GM21367 (cell line): ENCODE results near the gene FBXW10B.
"Not testable (repeated sequence)": the region's sequence is repeated elsewhere in the genome, so short reads cannot be mapped to it uniquely, and the experiment has no call there.

ENCODE experiments used
- ATAC-seq: cut with Tn5 transposase; IDR thresholded peaks from one replicate; pipeline ENCODE4 v1.9.1; 2021; ENCODE audit not compliant: unreplicated experiment

FBXW10B gene

DNA sequence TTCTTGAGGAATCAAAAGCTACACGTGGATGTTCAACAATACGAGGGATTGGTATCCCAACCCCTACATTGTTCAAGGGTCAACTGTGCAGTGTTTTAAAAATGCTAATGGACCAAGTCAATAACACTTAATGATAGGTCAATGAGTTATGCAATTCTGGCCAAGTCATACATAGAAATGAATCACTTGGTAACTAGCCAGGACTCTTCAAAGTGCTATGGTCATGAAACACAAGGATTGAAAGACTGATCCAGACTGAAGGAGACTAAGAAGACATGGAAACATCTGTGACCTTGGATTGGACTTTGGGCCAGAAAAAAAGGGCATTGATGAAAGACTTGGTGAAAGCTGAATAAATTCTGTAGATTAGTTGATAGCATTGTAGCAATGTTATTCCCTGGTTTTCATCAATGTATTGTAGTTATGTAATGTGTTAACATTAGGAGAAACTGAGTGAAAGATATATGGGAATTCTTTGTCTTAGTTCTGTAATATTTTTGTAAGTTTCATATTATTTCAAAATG is 11.5 kb upstream of the FBXW10B start:
- ATAC-seq = not testable (repeated sequence)

DNA sequence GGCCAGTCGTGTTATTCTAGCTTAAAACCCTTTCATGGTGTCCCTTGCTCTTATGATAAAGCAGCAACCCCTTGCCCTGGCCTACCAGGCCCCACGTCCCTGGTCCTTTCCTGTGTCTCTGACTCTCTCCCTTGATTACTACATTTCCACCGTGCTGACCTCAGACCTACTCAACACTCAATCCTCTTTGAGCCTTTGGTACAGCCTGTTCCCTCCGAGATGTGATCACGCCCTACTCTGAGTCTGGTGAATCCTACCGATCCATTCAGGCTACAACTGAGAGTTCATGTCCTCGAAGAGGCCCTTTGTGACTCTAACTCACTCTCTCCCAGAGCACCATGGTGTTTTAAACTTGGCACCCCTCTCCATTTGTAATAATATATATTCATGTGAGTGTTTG is 10.5 kb upstream of the FBXW10B start:
- ATAC-seq = not testable (repeated sequence)

DNA sequence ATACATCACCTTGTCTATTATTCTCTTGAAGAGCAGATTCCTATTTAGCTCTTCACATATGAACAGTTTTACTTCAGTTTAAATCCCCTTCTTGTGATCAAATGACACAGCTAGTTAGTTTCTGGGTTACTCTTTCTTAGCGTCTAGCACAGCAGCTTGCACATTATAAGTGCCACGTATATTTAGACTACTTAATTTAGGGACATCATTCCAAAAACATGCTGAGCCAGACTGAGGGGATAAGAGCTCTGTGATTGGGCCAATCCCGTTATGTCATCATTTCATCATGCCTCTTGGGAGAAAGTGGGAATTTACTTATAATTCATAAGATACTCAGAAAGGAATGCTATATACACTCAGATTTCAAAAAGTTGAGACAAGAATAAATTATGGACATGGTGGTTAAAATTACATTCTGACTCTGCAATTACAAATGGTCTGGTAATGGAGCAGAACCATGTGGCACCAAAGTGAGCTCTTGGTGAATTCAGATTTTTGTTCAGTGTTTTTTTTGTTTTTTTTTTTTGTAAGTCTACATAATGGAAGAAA is 4.2 kb upstream of the FBXW10B start:
- ATAC-seq = not testable (repeated sequence)

DNA sequence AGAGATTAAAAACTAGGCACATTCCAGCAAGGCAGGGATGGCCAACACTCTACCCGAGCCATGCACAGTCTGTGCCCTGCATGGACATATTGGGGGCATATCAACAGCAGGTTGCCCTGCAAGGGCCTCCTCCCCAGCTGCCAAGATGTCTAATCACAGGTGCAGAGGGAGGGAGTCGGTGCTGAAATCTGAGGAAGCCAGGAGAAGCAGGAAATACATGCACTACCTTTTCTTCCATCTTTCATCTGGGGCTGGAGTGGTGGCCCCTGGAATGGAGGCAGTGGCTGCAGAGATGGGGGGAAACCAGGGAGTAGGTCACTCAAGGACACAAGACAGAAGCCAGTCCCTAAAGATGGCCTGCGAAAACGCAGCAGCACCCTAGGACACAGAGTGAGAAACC is 3.8 kb upstream of the FBXW10B start:
- not testable (repeated sequence) for ATAC-seq

DNA sequence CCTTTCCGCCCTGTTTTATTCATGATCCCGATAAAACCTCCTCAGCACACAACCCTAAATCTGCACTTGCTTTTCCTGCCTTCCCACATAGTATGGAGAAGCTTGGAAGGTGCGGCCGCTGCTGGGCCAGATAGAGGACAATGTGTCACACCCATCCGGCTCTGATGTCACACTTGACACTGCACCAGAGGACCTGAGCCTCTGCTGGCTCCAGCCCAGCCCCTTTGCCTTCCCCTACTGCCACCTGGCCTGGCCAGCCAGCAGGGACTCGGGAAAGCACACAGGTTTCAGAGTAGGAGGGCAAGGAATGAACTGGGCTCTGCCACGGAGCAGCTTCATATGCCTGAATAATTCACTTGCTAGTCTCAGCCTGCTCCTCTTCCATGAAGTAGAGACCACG is 2.6 kb upstream of the FBXW10B start:
- ATAC-seq = not testable (repeated sequence)

DNA sequence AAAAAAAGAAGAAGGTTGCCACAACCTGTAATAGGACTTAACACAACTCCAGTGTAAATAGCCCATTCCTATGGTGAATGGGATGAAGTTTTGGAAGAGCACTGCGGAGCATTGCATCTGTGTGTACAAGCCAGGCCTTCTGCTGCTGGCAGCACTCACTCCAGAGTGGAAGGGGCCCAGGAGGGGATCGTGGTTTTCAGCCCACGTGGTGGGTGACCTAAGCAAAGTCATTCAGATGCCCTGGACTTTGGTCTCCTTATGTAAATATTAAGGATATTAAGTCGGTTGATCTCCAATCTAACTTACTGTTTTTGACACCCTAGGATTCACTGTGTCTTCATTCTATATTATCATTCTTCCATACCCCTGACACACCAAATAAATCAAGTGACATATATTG is 2.7 kb downstream of the FBXW10B start:
- not testable (repeated sequence) for ATAC-seq

DNA sequence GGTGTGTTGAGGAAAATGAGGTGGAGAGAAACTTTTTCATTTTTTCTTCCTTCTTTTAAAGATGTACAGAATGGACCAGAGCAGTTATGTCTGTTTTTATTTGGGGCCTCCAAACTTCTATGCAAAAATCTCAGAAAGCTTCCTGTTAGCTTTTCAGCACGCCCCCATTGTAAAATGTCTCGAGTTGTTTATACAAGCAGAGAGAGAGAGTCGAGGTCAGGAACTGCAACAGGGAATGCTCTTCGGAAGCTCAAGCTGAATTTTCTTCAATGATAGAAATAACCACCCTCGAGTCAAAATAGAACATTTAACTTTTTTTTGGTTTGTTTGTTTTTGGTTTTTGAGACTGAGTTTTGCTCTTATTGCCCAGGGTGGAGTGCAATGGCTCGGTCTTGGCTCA is 3.7 kb downstream of the FBXW10B start:
- ATAC-seq = not testable (repeated sequence)

DNA sequence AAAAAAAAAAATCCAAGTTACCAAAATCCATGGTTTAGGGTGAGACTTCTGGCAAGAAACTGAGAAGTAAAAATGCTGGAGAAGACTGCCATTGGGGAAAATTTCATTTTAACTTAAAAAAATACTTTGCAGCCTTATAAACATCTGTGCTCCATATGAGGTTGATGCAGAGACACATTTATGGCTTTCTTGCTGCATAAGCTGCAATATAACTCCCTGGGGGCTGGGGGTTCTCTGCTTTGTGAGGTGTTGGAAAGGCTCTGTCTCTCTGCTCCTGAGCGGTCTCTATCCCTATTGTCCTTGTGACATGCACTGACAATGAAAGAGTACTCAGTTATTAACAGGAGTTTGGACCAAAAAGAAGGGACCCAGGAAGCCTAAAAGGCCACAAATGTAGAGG is 6.4 kb downstream of the FBXW10B start:
- not testable (repeated sequence) for ATAC-seq

DNA sequence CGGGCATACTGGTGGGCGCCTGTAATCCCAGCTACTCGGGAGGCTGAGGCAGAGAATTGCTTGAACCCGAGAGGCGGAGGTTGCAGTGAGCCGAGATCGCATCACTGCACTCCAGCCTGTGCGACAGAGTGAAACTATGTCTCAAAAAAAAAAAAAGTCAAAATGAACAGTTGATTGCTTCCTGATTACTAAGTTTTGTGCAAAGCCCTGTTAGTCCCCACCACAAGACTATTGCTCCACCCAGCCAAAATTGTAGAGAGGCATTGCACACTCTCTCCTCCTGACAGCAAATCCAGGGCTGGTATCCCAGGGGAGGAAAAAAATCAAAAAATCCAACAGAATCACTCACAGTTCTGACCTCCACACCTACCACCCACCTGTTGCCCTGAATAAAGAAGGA is 26.5 kb downstream of the FBXW10B start:
- ATAC-seq = not testable (repeated sequence)

DNA sequence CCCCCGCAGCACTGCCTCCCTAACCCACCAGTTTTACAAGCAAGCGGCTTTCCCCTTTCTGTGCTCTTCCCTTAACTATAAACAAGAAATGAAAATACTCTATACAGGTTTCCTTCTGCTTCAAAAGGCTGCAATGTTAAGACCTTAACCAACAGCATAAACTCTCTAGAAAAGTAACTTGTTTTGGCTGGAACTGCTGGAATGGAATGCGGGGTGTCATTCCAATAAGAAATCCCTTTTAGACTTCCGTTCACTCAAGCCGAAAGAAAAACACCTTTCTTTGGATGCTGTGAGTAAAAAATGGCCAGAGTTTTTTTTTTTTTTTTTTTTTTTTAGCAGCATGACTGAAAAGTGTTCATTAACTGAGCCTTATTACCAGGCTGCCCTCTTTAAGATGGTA is 27.5 kb downstream of the FBXW10B start:
- not testable (repeated sequence) for ATAC-seq

DNA sequence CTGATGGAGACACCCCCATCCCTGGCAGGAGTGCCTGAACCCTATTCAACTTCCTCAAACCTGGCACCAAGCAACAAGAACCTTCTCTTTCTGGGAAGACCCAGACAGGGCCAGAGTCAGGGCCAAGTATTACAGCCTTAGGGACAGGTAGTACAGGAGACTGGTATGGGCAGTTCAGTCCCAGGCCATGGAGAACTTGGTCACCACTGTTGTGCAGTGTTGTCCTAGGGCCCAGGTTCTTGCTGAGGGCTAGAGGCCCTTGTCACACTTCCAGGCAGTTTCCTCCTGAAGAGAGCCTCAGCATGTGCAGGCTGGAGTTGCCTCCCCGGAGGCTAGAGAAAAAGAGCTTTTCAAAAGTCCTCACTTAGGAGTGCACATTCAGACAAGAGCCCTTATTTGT is 28.7 kb downstream of the FBXW10B start:
- not testable (repeated sequence) for ATAC-seq

DNA sequence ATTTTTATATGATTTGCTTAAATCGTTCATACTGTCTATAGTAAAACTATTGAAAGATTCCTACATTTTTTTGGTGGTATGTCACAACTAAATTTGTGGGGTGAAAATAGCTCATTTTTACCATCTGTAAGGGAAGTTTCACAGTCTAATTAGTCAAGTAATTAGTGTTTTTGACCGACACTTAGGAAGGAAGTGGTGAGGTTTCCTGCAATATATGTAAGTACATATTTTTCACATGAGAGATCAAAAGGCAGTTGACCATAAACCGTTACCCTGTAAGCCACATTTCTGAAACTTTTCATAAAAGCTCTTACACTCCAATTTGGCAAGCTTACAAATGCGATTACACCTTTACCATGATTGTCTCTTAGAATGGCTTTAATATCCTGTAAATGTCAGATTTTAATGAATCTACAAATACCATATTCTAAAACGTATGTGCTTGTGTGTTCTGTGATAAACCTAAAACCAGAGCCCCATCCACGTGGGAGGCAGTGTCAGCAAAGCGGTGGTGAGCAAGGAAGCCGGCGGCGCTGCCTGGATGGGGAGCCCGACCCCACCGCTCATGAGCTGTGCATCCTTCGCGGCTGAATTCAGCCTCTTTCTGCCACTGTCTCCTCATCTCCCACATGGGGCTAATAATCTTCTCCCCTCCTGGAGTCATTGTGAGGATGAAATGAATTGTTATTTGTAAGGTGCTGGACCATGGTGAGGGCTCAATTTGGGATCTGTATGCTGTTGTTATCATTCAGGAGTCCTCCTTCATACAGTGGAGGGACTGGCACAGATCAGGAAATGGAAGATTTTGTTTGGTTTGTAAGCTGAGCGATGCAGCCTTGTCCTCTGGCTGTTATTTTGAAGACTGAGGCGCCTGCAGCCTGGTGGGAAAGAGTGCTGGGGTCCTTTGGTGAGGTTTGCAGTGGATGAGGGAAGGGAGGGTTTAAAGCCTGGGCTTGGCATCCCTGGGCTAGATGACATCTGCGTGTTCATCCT is 29.7 kb downstream of the FBXW10B start:
- ATAC-seq = not testable (repeated sequence)

DNA sequence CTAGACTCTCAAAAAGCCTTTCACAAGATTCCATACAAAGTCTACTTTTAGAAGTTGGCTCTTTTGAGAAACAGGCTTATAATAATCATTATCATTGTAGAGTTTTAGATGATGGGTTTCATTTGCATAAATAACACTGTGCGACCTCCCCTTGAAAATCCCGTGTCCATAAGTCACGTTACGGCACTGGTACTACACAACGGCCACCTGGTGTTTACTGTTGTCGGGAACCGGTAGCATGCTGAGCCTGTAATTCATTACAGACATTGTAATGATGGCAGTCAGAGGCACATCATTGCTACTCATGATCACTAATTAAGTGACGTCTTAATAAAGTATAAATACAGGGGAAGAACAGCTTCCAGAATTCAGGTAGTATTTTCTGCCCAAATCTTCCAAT is 31.5 kb downstream of the FBXW10B start:
- ATAC-seq = not testable (repeated sequence)

DNA sequence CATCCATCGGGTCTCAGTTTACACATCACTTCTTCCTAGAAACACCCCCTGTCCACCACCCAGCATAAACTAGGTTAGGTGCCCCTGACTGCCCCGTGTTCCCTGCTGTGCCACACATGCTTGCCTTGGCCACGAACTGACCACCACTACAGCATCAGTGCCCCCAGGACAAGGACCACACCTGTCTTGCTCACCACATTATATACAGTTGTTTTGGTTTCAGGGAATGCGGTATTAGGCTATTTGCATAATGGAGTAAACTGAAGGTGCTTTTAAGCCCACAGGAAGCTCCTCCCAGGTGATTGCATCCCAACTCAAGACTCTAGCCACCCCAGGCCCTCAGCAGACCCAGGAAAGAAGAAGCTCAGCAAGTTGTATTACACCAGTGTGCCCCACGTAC is 36.2 kb downstream of the FBXW10B start:
- not testable (repeated sequence) for ATAC-seq

DNA sequence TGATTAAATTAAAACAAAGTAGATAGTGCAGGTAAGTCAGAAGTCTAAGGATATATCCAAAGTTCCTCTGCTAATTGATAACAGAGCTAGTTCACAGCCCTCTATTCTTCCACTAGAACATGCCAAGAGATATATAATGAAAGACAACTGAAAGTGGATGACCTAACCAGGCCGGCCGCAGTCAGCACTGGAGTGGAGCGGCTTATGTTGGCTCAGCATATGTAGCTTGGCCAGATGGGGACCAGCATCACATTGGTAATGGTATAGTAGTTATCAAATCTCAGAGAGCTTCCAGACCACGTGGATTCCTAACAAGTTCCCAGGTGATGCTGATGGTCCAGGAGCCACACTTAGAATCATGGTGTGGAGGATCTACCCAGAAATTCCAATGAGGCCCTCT is 38.0 kb downstream of the FBXW10B start:
- ATAC-seq = not testable (repeated sequence)

DNA sequence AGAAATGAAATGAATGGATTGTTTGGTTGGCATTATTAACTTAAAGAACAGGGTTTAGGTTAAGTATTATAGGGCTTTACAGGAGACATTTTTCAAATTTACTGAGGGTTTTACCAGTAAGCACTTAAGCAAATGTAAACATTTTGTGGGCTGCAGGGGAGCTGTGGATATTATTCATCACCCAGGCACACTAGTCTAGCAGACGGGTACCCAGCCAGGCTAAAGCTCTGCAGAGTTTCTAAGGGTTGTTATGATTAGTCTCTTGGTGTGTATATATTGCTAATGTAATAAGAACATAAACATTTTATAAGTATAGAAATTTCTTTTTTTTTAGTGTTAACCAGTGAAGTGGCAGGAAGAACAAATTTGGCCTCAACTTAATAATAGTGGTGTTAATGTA is 42.7 kb downstream of the FBXW10B start:
- ATAC-seq = not testable (repeated sequence)

DNA sequence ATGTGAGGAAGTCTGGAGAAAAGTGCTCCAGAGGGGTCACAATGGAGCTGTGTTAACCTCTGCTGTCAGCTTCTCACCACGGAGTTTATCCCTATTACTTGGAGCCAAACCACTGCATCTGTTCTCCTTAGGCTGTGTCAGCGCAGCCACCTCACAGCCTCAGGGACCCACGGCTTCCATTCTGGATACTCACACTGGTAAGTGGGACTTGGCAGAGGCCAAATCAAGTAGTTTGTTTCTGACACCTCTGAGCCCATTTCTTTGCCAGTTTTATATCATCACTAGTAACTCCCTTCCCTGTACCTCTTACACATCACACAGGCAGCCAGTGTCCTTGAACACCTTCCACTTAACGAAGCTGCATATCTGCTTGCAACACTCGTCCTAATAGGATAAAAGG is 44.8 kb downstream of the FBXW10B start:
- not testable (repeated sequence) for ATAC-seq

DNA sequence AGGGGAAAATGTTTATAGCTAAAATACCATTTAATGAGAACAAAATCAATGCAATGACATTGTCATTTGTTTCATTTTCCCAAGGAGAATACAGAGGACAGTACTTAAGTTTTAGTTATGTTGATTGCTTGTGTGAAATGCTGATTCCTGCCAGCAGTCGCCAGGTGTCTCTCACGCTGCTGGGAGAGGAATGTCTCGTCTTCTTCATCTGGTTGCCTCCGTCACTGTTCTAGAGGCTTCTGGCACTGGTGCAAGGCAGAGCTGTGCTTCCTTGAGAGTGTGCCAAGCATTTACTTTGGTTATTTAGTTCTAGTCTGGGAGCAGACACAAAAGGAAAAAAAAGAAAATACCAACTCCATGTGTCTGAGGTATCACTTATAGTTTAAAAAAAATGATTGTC is 45.6 kb downstream of the FBXW10B start:
- ATAC-seq = not testable (repeated sequence)
